K562 (cell line): Measurements from ENCODE around the gene FAM117B. TPM values are rescaled to one million over a fixed set of nuclear protein-coding genes. Genes with fewer than 3 reads are reported as not detected.

Experiments
- ATAC-seq: fragments of 200-7000 bp; cut with Tn5 transposase; 3 replicates; pipeline ENCODE4 v1.9.1; 2020; ENCODE audit warnings: moderate library complexity
- BruUV-seq: library from RNA; stranded (reverse); fragments of 400-500 nt; replicated peaks from 2 replicates; lab custom pipeline; 2021; lab: Mats Ljungman, UMichigan
- CTCF ChIA-PET: fragments of 300-600 bp; formaldehyde crosslinking; extraction: SDS; loops from one replicate; lab custom pipeline; 2021; ENCODE audit warnings: low intra/inter-chr PET ratio; lab: Yijun Ruan, JAX
- POLR2A ChIA-PET: fragments of 300-600, 350-650 bp; sonication (Branson Sonifier 250); formaldehyde crosslinking; extraction: SDS; loops from one replicate; lab custom pipeline; 2021; ENCODE audit warnings: antibody characterized with exemption, inconsistent platforms; lab: Yijun Ruan, JAX
- DNase-seq, 4 experiments: peaks; one replicate each; pipeline versions ENCODE4 v3.0.0 to v3.0.0-alpha.2; 2011 to 2018; ENCODE audit warnings: low spot score in 3 of 4, mixed read lengths in 3 of 4; ENCODE audit errors: extremely low read depth in 1 of 4
- FAIRE-seq: peaks from 2 replicates; lab custom pipeline; 2011; peaks lifted over from hg19 to GRCh38; lab: Jason Lieb, UNC
- H2AFZ ChIP-seq: 2 replicates; pipeline ENCODE4 v1.6.0; 2011; ENCODE audit warnings: low read depth, low read length, control low read depth, inconsistent platforms
- H3K27ac ChIP-seq: fragments of 200-600 bp; 3 replicates; pipeline ENCODE4 v1.8.0; 2011; ENCODE audit warnings: low read depth, mild to moderate bottlenecking, control low read depth, inconsistent platforms, low read length, moderate library complexity, mixed read lengths; ENCODE audit errors: extremely low read depth
- H3K27me3 ChIP-seq, 2 experiments: fragments of 300-600 bp in 1 of 2; 2 replicates in 1 of 2; 3 replicates in 1 of 2; pipeline versions ENCODE4 v1.6.0 to v1.8.0; 2011; ENCODE audit warnings: inconsistent platforms in 2 of 2, low read length in 2 of 2, mild to moderate bottlenecking in 1 of 2, mixed read lengths in 1 of 2, moderate library complexity in 1 of 2; ENCODE audit not compliant: control insufficient read depth in 2 of 2, insufficient read depth in 2 of 2
- H3K36me3 ChIP-seq: fragments of 300-600 bp; 3 replicates; pipeline ENCODE4 v1.8.0; 2011; ENCODE audit warnings: mild to moderate bottlenecking, low read length, inconsistent platforms; ENCODE audit not compliant: control insufficient read depth, insufficient read depth
- H3K4me1 ChIP-seq, 2 experiments: fragments of 200-600 bp in 1 of 2; replicated peaks in 1 of 2; 2 replicates in 1 of 2; 3 replicates in 1 of 2; pipeline versions ENCODE4 v1.5.1 to v1.8.0; 2011; ENCODE audit warnings: inconsistent platforms in 2 of 2, low read length in 2 of 2, mild to moderate bottlenecking in 1 of 2, mixed read lengths in 1 of 2, moderate library complexity in 1 of 2; ENCODE audit not compliant: control insufficient read depth in 2 of 2, insufficient read depth in 2 of 2
- H3K4me2 ChIP-seq: 2 replicates; pipeline ENCODE4 v1.6.1; 2011; ENCODE audit warnings: low read length, control low read depth, inconsistent platforms, mixed read lengths; ENCODE audit not compliant: insufficient read depth
- H3K4me3 ChIP-seq: fragments of 200-600 bp; sonication (generic), shearing (Covaris generic); 2 replicates; pipeline ENCODE4 v1.5.1; 2016; ENCODE audit warnings: control low read depth, inconsistent platforms
- H3K79me2 ChIP-seq: fragments of 200-600 bp; 3 replicates; pipeline ENCODE4 v1.8.0; 2011; ENCODE audit warnings: low read length, inconsistent platforms; ENCODE audit not compliant: control insufficient read depth, insufficient read depth
- H3K9ac ChIP-seq, 2 experiments: 2 replicates each; pipeline versions ENCODE4 v1.6.0 to v1.6.1; 2011; ENCODE audit warnings: low read depth in 2 of 2, low read length in 2 of 2, control low read depth in 1 of 2, inconsistent platforms in 1 of 2, mild to moderate bottlenecking in 1 of 2, mixed read lengths in 1 of 2; ENCODE audit not compliant: insufficient read depth in 1 of 2
- H3K9me1 ChIP-seq: one replicate; pipeline ENCODE4 v1.6.0; 2011; ENCODE audit warnings: inconsistent platforms, mild to moderate bottlenecking, low read length, moderate library complexity; ENCODE audit not compliant: control insufficient read depth, insufficient read depth
- H3K9me3 ChIP-seq: replicated peaks from 2 replicates; pipeline ENCODE4 v1.5.1; 2011; ENCODE audit warnings: low read depth, low read length, inconsistent platforms; ENCODE audit not compliant: control insufficient read depth, insufficient read depth
- H4K20me1 ChIP-seq: replicated peaks from 2 replicates; pipeline ENCODE4 v1.6.1; 2011; ENCODE audit warnings: low read length, inconsistent platforms, mixed read lengths; ENCODE audit not compliant: control insufficient read depth, insufficient read depth
- ARNT ChIP-seq, 2 experiments: fragments of 450-650 bp; IDR thresholded peaks; 2 replicates each; pipeline ENCODE4 v1.6.1; 2016; ENCODE audit warnings: mild to moderate bottlenecking in 1 of 2
- C11orf30 ChIP-seq: fragments of 450-650 bp; IDR thresholded peaks from 2 replicates; pipeline ENCODE4 v1.6.1; 2016; ENCODE audit warnings: low read depth, mild to moderate bottlenecking
- CEBPG ChIP-seq, 3 experiments: fragments of 200-800 bp in 1 of 3; sonication (Bioruptor generic) in 1 of 3; sonication (generic) in 1 of 3; formaldehyde crosslinking in 1 of 3; IDR thresholded peaks in 2 of 3; conservative IDR thresholded peaks in 1 of 3; 2 replicates each; pipeline versions ENCODE4 v1.6.1 to v1.8.0; 2016 to 2022; ENCODE audit warnings: missing compliant biosample characterization in 2 of 3, missing genetic modification characterization in 2 of 3, mild to moderate bottlenecking in 1 of 3, missing genetic modification reagents in 1 of 3
- MAFF ChIP-seq: IDR thresholded peaks from 2 replicates; pipeline ENCODE4 v1.6.1; 2012; ENCODE audit warnings: low read length, improper control_type of control experiment
- MAFK ChIP-seq: IDR thresholded peaks from 2 replicates; pipeline ENCODE4 v1.6.1; 2011; ENCODE audit warnings: low read length, improper control_type of control experiment
- ZNF316 ChIP-seq: fragments of 450-650 bp; IDR thresholded peaks from 2 replicates; pipeline ENCODE4 v1.6.1; 2016
- WGBS: fragments of 100-300 bp; shearing (Covaris generic); methylation state at CpG from one replicate; pipeline ENCODE4 v1.1.6; 2016; ENCODE audit warnings: low coverage, mixed read lengths; ENCODE audit not compliant: insufficient coverage; ENCODE audit errors: missing lambda C conversion rate; 5-methylcytosine and 5-hydroxymethylcytosine counted together
- in situ Hi-C: fragments of 300-500 bp; cut with MboI; formaldehyde crosslinking; loops from 4 replicates; pipeline ENCODE4 v1.15.0; 2018; ENCODE audit warnings: inconsistent platforms, mixed read lengths
- intact Hi-C: fragments of 100-400 bp; cut with micrococcal nuclease; formaldehyde crosslinking; loops from 2 replicates; pipeline ENCODE4 v1.14.2; 2022
- polyA plus RNA-seq, 8 experiments: library from polyadenylated mRNA; depleted of rRNA in 4 of 8; stranded (reverse) in 5 of 8; unstranded in 3 of 8; fragments of >200 nt; fragmentation: Nextera tagmentation in 2 of 8; fragmentation: Illumina TruSeq in 1 of 8; extraction: Ambion mirVana in 2 of 8; extraction: Trizol in 1 of 8; gene quantifications; 2 replicates each; pipeline versions ENCODE4 v1.2.1 to v1.2.3, GENCODE V29; 2011 to 2014; ENCODE audit warnings: inconsistent platforms in 1 of 8, missing spikeins in 1 of 8
- total RNA-seq, 7 experiments: library from RNA; depleted of rRNA in 6 of 7; stranded (reverse); fragments of >200 nt in 6 of 7; fragmentation: Illumina TruSeq in 2 of 7; extraction: Trizol in 2 of 7; gene quantifications; 2 replicates each; pipeline versions ENCODE4 v1.2.1 to v1.2.3, GENCODE V29; 2011 to 2021; ENCODE audit warnings: low replicate concordance in 1 of 7
- TF ChIP-seq, protein P1 (sequence below): sonication (generic); formaldehyde crosslinking; IDR thresholded peaks from 2 replicates; pipeline ENCODE4 v1.8.0; 2023; ENCODE audit warnings: mild to moderate bottlenecking, missing genetic modification reagents

FAM117B gene
- total and polyA plus RNA-seq, 9 of the 15 experiments (the other 6 are each of a cell fraction or from before 2014, with no cell fraction given): 1.6 to 5.2 (median 2.6) TPM

DNA sequence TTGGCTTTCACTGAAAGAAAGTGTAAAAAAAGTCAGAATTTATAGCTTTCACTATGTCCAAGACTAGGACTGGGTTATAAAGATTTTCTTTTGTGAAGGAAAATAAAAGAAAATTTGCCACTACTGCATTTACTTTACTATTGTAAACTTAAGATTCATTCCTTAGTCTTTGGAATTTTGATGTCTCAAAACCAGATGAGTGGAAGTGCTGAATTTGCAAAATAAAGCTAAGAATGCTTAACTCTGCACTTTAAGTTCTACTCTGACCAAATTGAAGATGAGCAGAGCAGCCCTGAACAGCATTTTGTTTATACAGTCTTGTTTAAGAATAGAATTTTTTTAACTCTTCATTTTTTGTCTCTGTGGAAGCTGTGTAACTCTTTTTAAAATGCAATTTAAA, 134.4 kb downstream of the FAM117B start:
- ChIA-PET CTCF (no interaction called here), POLR2A (interaction anchor here (1.6 kb wide), 1 partner anchor 10 kb away, joined by 5 read pairs; no protein-coding TSS in a partner anchor)
- no peaks in the 10 kb centered on the region for H3K27me3 ChIP-seq

DNA sequence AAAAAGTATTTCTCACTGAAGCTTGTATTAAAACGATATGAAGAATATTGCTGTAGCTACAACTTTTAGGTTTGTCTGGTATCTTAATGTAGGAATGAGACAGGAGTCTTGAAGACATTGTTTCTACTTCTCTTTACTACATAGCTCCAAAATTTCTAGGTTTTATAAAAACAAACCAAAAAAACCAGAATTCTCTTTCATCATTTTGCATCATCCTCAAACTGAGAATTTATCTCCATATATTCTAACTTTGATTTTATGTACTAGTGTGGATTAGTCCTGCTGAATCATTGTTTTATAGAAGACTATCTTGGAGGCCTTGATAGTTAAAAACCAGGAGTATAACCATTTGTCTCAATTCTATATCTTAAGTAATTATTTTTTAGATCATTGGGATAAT, 136.6 kb downstream of the FAM117B start:
- H3K79me2 ChIP-seq: no peaks in the 10 kb centered on the region
- FAIRE-seq (no peak), ATAC-seq (no peak), DNase-seq (no peak)
- no TSS peak for BruUV-seq
- intact Hi-C loops: no loop called here
- POLR2A ChIA-PET: no interaction called here
- H3K4me2 ChIP-seq: no peak overlapping the region
- no peaks in the 10 kb centered on the region for H3K9me3 ChIP-seq
- H3K9ac ChIP-seq: no peak overlapping the region
- H4K20me1 ChIP-seq: no peaks in the 10 kb centered on the region
- TF ChIP-seq ARNT (IDR thresholded peaks at IDR 0.05) (no peak), CEBPG (CRISPR knock-in tag; IDR thresholded peaks at IDR 0.05) (no peak), CEBPG (tag; conservative IDR thresholded peaks at IDR 0.05 in 1 of 2, IDR thresholded peaks at IDR 0.05 in 1 of 2) (0 out of 4 replicates have a peak, but pooled peaks of 1 of the 2 experiments have one; percentile 23)
- no CpG with 5 or more reads among the region's 1 CpG for WGBS
- 0 out of 3 replicates have a peak, but pooled peaks cover 2% of the 10 kb centered on the region for H3K36me3 ChIP-seq
- no peaks in the 10 kb centered on the region for H3K9me1 ChIP-seq
- CTCF ChIA-PET: interaction anchor here (0.7 kb wide), 1 partner anchor 197 kb away, joined by 3 read pairs; no protein-coding TSS in a partner anchor
- no peak overlapping the region for H2AFZ ChIP-seq
- no peak overlapping the region for H3K27ac ChIP-seq
- no peaks in the 10 kb centered on the region for H3K4me1 ChIP-seq
- no peak overlapping the region for H3K4me3 ChIP-seq
- H3K27me3 ChIP-seq: no peaks in the 10 kb centered on the region
- in situ Hi-C loops: no loop called here

More for the DNA sequence above, 134.4 kb downstream of the FAM117B start:
- no peaks in the 10 kb centered on the region for H3K4me1 ChIP-seq
- intact Hi-C loops: no loop called here
- H3K79me2 ChIP-seq: no peaks in the 10 kb centered on the region
- peaks cover 7% of the 10 kb centered on the region; the same call in 1 of the 3 replicates for H3K36me3 ChIP-seq
- no TSS peak for BruUV-seq
- DNase-seq (no peak), FAIRE-seq (no peak), ATAC-seq (no peak)
- no peak overlapping the region for H3K9ac ChIP-seq
- in situ Hi-C loops: no loop called here
- no peak overlapping the region for H2AFZ ChIP-seq
- H3K27ac ChIP-seq: no peak overlapping the region
- no peak overlapping the region for H3K4me3 ChIP-seq
- no peaks in the 10 kb centered on the region for H3K9me3 ChIP-seq
- no peaks in the 10 kb centered on the region for H3K9me1 ChIP-seq
- H4K20me1 ChIP-seq: no peaks in the 10 kb centered on the region
- TF ChIP-seq, protein P1, sequence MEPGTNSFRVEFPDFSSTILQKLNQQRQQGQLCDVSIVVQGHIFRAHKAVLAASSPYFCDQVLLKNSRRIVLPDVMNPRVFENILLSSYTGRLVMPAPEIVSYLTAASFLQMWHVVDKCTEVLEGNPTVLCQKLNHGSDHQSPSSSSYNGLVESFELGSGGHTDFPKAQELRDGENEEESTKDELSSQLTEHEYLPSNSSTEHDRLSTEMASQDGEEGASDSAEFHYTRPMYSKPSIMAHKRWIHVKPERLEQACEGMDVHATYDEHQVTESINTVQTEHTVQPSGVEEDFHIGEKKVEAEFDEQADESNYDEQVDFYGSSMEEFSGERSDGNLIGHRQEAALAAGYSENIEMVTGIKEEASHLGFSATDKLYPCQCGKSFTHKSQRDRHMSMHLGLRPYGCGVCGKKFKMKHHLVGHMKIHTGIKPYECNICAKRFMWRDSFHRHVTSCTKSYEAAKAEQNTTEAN (CRISPR knock-in tag): no peak
- TF ChIP-seq MAFK: peak; percentile 16; the same call in 1 of the 2 replicates
- peak; percentile 53 for TF ChIP-seq ZNF316
- TF ChIP-seq MAFF: peak; percentile 33; the same call in 1 of the 2 replicates
- peak; percentile 29; the same call in 1 of the 2 replicates for TF ChIP-seq C11orf30
- TF ChIP-seq, all 486 proteins: peak for 4
- H3K4me2 ChIP-seq: no peak overlapping the region
